Right atrium auricular region (tissue), 2 donors: ENCODE data around the gene DENND1B. TPM values are rescaled to one million over a fixed set of nuclear protein-coding genes. Genes with fewer than 3 reads are reported as not detected.

Experiments used
- DNase-seq: peaks from one replicate; pipeline ENCODE4 v3.0.0-alpha.2; 2019; ENCODE audit warnings: low spot score
- H3K27ac ChIP-seq, 2 donors: fragments of 200-600 bp; sonication (generic); 1 replicate in 1 of 2; 2 replicates in 1 of 2; pipeline ENCODE4 v1.5.1; 2016 to 2019
- H3K27me3 ChIP-seq, 2 donors: fragments of 200-600 bp; sonication (generic); one replicate each; pipeline versions ENCODE4 v1.5.1 to v1.6.0; 2017 to 2019
- H3K36me3 ChIP-seq: fragments of 200-600 bp; sonication (generic); one replicate; pipeline ENCODE4 v1.5.1; 2016
- H3K4me1 ChIP-seq, 2 donors: fragments of 200-600 bp; sonication (generic); one replicate each; pipeline versions ENCODE4 v1.5.1 to v1.6.0; 2017 to 2019
- H3K4me3 ChIP-seq, 2 donors: fragments of 200-600 bp; sonication (generic); 1 replicate in 1 of 2; 2 replicates in 1 of 2; pipeline ENCODE4 v1.5.1; 2017 to 2019; ENCODE audit warnings: mild to moderate bottlenecking in 1 of 2, moderate library complexity in 1 of 2
- H3K9me3 ChIP-seq, 2 donors: fragments of 200-600 bp; sonication (generic); one replicate each; pipeline ENCODE4 v1.5.1; 2019
- total RNA-seq, 2 donors: library from RNA; depleted of rRNA; stranded (reverse); fragments of >200 nt; gene quantifications; one replicate each; pipeline ENCODE4 v1.1.0, GENCODE V29; 2016
- TF ChIP-seq, protein P1 (sequence below), 2 donors: fragments of 200-600 bp; sonication (generic); IDR thresholded peaks; one replicate each; pipeline ENCODE4 v1.5.1; 2019; ENCODE audit warnings: antibody characterized with exemption in 2 of 2

The DENND1B gene
- total RNA-seq, 2 donors from 2014 or later = 11.8 to 16.0 TPM

GRCh38 chr1:197546989-197547388 lies 228.3 kb downstream of the DENND1B start:
- H3K4me1 ChIP-seq = no peaks in the 10 kb centered on the region
- H3K27me3 ChIP-seq = no peaks in the 10 kb centered on the region
- no peak overlapping the region for H3K27ac ChIP-seq
- H3K9me3 ChIP-seq = no peaks in the 10 kb centered on the region
- DNase-seq = no peak
- H3K36me3 ChIP-seq = no peaks in the 10 kb centered on the region
- TF ChIP-seq, protein P1, sequence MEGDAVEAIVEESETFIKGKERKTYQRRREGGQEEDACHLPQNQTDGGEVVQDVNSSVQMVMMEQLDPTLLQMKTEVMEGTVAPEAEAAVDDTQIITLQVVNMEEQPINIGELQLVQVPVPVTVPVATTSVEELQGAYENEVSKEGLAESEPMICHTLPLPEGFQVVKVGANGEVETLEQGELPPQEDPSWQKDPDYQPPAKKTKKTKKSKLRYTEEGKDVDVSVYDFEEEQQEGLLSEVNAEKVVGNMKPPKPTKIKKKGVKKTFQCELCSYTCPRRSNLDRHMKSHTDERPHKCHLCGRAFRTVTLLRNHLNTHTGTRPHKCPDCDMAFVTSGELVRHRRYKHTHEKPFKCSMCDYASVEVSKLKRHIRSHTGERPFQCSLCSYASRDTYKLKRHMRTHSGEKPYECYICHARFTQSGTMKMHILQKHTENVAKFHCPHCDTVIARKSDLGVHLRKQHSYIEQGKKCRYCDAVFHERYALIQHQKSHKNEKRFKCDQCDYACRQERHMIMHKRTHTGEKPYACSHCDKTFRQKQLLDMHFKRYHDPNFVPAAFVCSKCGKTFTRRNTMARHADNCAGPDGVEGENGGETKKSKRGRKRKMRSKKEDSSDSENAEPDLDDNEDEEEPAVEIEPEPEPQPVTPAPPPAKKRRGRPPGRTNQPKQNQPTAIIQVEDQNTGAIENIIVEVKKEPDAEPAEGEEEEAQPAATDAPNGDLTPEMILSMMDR (IDR thresholded peaks at IDR 0.05) = no peak
- no peak overlapping the region for H3K4me3 ChIP-seq

DNA sequence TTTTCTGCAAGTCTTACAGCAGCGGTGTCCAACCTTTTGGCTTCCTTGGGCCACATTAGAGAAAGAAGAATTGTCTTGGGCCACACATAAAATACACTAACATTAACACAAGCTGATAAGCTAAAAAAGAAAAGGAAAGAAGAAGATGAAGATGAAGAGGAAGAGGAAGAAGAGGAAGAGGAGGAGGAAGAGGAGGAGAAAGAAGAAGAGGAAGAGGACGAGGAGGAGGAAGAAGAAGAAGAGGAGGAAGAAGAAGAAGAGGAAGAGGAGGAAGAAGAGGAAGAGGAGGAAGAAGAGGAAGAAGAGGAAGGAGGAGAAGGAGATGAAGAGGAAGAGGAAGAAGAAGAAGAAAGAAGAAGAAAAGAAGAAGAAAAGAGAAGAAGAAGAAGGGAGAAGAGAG lies 230.7 kb downstream of the DENND1B start:
- Histone ChIP-seq H3K36me3 (no peaks in the 10 kb centered on the region), H3K27me3 (no peaks in the 10 kb centered on the region), H3K4me1 (no peaks in the 10 kb centered on the region), H3K9me3 (no peaks in the 10 kb centered on the region), H3K4me3 (no peak overlapping the region), H3K27ac (no peak overlapping the region)
- TF ChIP-seq, protein P1 (IDR thresholded peaks at IDR 0.05) = no peak
- DNase-seq = no peak

- TF ChIP-seq, protein P1 (IDR thresholded peaks at IDR 0.05) = no peak
- H3K4me3 ChIP-seq = no peak overlapping the region
- no peaks in the 10 kb centered on the region for H3K36me3 ChIP-seq
- DNase-seq = no peak
- no peaks in the 10 kb centered on the region for H3K4me1 ChIP-seq
- no peaks in the 10 kb centered on the region for H3K27me3 ChIP-seq
- H3K9me3 ChIP-seq = no peaks in the 10 kb centered on the region
- H3K27ac ChIP-seq = no peak overlapping the region
These were observed 231.2 kb downstream of the DENND1B start for GRCh38 chr1:197544130-197544529.

GRCh38 chr1:197541411-197541810 lies 233.9 kb downstream of the DENND1B start:
- H3K27ac ChIP-seq = no peak overlapping the region
- no peak for DNase-seq
- H3K27me3 ChIP-seq = no peaks in the 10 kb centered on the region
- no peaks in the 10 kb centered on the region for H3K4me1 ChIP-seq
- no peak overlapping the region for H3K4me3 ChIP-seq
- H3K9me3 ChIP-seq = no peaks in the 10 kb centered on the region
- TF ChIP-seq, protein P1 (IDR thresholded peaks at IDR 0.05) = no peak
- H3K36me3 ChIP-seq = no peaks in the 10 kb centered on the region

DNA sequence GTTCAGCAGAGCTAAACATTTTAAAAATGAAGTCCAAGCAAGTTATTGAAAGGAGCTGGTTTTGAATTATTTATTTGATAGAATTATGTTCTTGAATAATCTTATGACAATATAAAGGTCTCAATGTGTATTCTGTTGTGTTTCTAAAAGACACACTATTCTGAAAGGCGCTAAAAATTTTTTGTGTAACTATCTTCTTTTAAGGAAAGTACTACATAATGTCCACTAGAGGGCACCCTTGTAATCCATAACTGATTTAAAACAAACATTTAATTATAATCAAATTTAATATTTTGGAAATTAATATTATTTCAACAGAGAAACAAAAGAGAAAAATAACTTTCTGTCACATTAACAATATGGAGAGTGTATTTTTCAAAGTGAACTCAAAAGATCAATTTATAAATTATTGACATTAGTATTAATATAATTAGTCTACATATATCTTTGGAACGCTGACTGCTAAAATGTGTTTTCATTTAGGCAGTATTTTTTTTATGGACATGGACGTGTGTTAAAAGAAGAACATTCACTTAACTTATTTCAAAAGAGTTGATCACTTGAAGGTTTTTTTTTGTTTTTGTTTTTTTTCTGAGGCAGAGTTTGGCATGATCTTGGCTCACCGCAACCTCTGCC lies 248.4 kb downstream of the DENND1B start:
- TF ChIP-seq, protein P1 (IDR thresholded peaks at IDR 0.05) = peak; percentile 53 to 76
- H3K27ac ChIP-seq = no peak overlapping the region
- H3K4me3 ChIP-seq = no peak overlapping the region
- H3K36me3 ChIP-seq = no peaks in the 10 kb centered on the region
- no peak for DNase-seq
- H3K27me3 ChIP-seq = no peaks in the 10 kb centered on the region
- no peaks in the 10 kb centered on the region for H3K9me3 ChIP-seq
- H3K4me1 ChIP-seq = no peaks in the 10 kb centered on the region
